Measurements from ENCODE around the gene PRSS50. TPM values are rescaled to one million over a fixed set of nuclear protein-coding genes. Genes with fewer than 3 reads are reported as not detected.

The PRSS50 gene
- total RNA-seq, 1 experiment from 2014 or later, result not detected

GRCh38 chr3:46714728-46715506, 2.8 kb downstream of the PRSS50 start (continued):
- TF ChIP-seq REST (IDR thresholded peaks at IDR 0.05; ENCODE audit: low read depth), result no peak
- no peak for TF ChIP-seq ELF1 (IDR thresholded peaks at IDR 0.05; ENCODE audit: borderline replicate concordance, low read depth)
- no peak for TF ChIP-seq SRF (IDR thresholded peaks at IDR 0.05; ENCODE audit: low read depth)
- TF ChIP-seq YY1 (IDR thresholded peaks at IDR 0.05; ENCODE audit: extremely low read depth, insufficient replicate concordance, low read depth, low read length), result no peak
- no peak for TF ChIP-seq SIN3A (IDR thresholded peaks at IDR 0.05; ENCODE audit: low read depth)
- no peak for TF ChIP-seq FOSL1 (IDR thresholded peaks at IDR 0.05; ENCODE audit: low read depth)
- no peak for TF ChIP-seq ZFX (IDR thresholded peaks at IDR 0.05)
- no peak for TF ChIP-seq EZH2 (IDR thresholded peaks at IDR 0.05)

DNA sequence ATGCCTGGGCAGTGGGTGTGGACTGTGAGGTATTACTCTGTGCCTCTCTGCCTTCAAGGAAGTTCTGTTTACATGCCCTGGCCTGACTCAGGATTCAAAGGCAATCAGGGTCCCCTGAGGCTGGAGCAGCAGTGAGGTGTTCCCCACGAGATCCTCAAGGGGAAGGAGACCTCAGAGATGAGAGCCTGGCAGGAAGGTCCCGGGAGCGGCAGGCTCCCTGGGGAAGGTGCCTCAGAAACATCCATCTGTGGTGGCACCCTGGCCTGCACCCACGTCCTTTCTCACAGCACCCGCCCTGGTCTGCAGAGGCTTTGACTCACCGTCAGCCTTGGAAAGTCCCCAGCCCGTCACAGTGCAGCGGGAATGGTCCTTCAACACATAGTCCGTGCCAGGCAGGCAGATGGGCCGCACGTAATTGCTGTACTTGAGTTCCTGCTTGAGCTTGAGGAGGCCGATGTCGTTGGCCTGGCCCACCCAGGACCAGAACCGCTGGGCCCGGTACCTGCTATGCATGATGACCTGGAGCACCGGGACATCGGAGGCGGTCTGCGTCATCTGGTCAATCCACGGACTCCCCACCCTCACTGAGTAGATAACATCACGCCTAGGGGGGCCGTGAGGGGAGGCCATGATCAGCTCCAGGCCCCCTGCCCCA, 3.6 kb downstream of the PRSS50 start:
- CTCF ChIA-PET, result no interaction called here

More for the DNA sequence above, 3.6 kb downstream of the PRSS50 start:
- Histone ChIP-seq H3K9me3 (ENCODE audit: control insufficient read depth in 1 of 2, insufficient read depth in 1 of 2, low read depth in 1 of 2, low read length in 2 of 2) (no peaks in the 10 kb centered on the region), H3K27ac (ENCODE audit: low read depth, low read length) (no peak overlapping the region), H3K79me2 (ENCODE audit: insufficient read depth, low read length) (no peaks in the 10 kb centered on the region), H3K4me2 (ENCODE audit: low read length) (no peak overlapping the region), H3K27me3 (ENCODE audit: insufficient read depth, low read length) (no peaks in the 10 kb centered on the region), H4K20me1 (ENCODE audit: insufficient read depth) (no peaks in the 10 kb centered on the region), H3K9me2 (ENCODE audit: insufficient read depth) (no peaks in the 10 kb centered on the region), H3K36me3 (ENCODE audit: control insufficient read depth in 1 of 2, insufficient read depth in 2 of 2, low read length in 2 of 2) (no peaks in the 10 kb centered on the region), H3K9ac (ENCODE audit: low read length) (no peak overlapping the region), H2AFZ (ENCODE audit: low read depth, low read length, poor library complexity, severe bottlenecking) (no peak overlapping the region), H3K4me1 (ENCODE audit: control insufficient read depth in 1 of 2, insufficient read depth in 2 of 2, low read length in 2 of 2) (no peaks in the 10 kb centered on the region), H3K4me3 (replicated peaks in 1 of 2; ENCODE audit: low read depth in 1 of 2, low read length in 2 of 2) (no peak overlapping the region)
- BruUV-seq (replicated peaks), result no TSS peak
- intact Hi-C loops (cut with micrococcal nuclease), result no loop called here
- POLR2A ChIA-PET, result no interaction called here
- TF ChIP-seq TCF7L2 (IDR thresholded peaks at IDR 0.05; ENCODE audit: borderline replicate concordance, extremely low read depth, insufficient read depth, insufficient read length) (no peak), CEBPB (IDR thresholded peaks at IDR 0.05; ENCODE audit: low read depth) (no peak), EGR1 (IDR thresholded peaks at IDR 0.05; ENCODE audit: low read depth) (no peak), SIN3A (IDR thresholded peaks at IDR 0.05; ENCODE audit: low read depth) (no peak), SP1 (IDR thresholded peaks at IDR 0.05; ENCODE audit: low read depth) (no peak)
- no peak for DNase-seq (ENCODE audit: low read depth, low spot score)
- RAD21 ChIA-PET (ENCODE audit: low non-redundant PET in 1 of 2, low total read pairs in 2 of 2, uncharacterized antibody in 2 of 2, unreplicated experiment in 2 of 2), result no interaction called here
- ATAC-seq, result no peak
